ENCODE measurements around the gene LCN1.

LCN1 gene

GRCh38 chr9:135488013-135488330 lies 33.3 kb upstream of the LCN1 start:
- Histone ChIP-seq H2BK120ac (ENCODE audit: insufficient read depth, low read length, poor library complexity) (no peak overlapping the region), H3K79me2 (ENCODE audit: control insufficient read depth, insufficient read depth, low read length, poor library complexity) (no peaks in the 10 kb centered on the region), H2BK12ac (ENCODE audit: low read length) (no peak overlapping the region), H2AK5ac (ENCODE audit: low read length) (no peak overlapping the region), H3K14ac (ENCODE audit: low read length) (no peak overlapping the region), H3K4me2 (ENCODE audit: low read length) (no peak overlapping the region), H2BK5ac (ENCODE audit: low read depth, low read length, poor library complexity) (no peak overlapping the region), H3K23ac (ENCODE audit: low read length) (no peak overlapping the region), H3K9me3 (ENCODE audit: insufficient read depth, low read depth, low read length) (no peaks in the 10 kb centered on the region), H3K79me1 (ENCODE audit: low read length) (no peaks in the 10 kb centered on the region), H3K4me3 (ENCODE audit: low read depth, low read length) (no peak overlapping the region), H3K4me1 (ENCODE audit: control insufficient read depth in 1 of 2, insufficient read depth in 2 of 2, low read length in 2 of 2) (no peaks in the 10 kb centered on the region), H3K9ac (ENCODE audit: low read length) (no peak overlapping the region), H3K27me3 (ENCODE audit: insufficient read depth, low read length) (no peaks in the 10 kb centered on the region), H3K18ac (ENCODE audit: low read length) (no peak overlapping the region), H3K36me3 (ENCODE audit: control insufficient read depth in 1 of 2, insufficient read depth in 2 of 2, low read length in 2 of 2) (peaks cover 47 to 50% of the 10 kb centered on the region in 2 experiments), H3K4ac (ENCODE audit: low read depth, low read length) (no peak overlapping the region), H2AFZ (ENCODE audit: insufficient read depth, low read length, poor library complexity) (no peak overlapping the region), H4K12ac (ENCODE audit: low read depth, low read length) (no peak overlapping the region), H3K27ac (ENCODE audit: low read depth, low read length) (no peak overlapping the region), H4K8ac (ENCODE audit: low read depth, low read length) (no peak overlapping the region), H4K91ac (ENCODE audit: low read depth, low read length) (no peak overlapping the region)
- DNase-seq: no peak
- WGBS (ENCODE audit: extremely low coverage, insufficient coverage, insufficient read length): no CpG with 5 or more reads among the region's 18 CpGs

GRCh38 chr9:135488527-135488926 lies 32.7 kb upstream of the LCN1 start:
- H4K12ac ChIP-seq (ENCODE audit: low read depth, low read length): no peak overlapping the region
- H3K79me2 ChIP-seq (ENCODE audit: control insufficient read depth, insufficient read depth, low read length, poor library complexity): no peaks in the 10 kb centered on the region
- no peak for DNase-seq
- no peak overlapping the region for H2AK5ac ChIP-seq (ENCODE audit: low read length)
- no peak overlapping the region for H3K9ac ChIP-seq (ENCODE audit: low read length)
- H3K4me1 ChIP-seq (ENCODE audit: control insufficient read depth in 1 of 2, insufficient read depth in 2 of 2, low read length in 2 of 2): no peaks in the 10 kb centered on the region
- no peak overlapping the region for H3K14ac ChIP-seq (ENCODE audit: low read length)
- H3K4ac ChIP-seq (ENCODE audit: low read depth, low read length): no peak overlapping the region
- H2BK120ac ChIP-seq (ENCODE audit: insufficient read depth, low read length, poor library complexity): no peak overlapping the region
- no CpG with 5 or more reads among the region's 17 CpGs for WGBS (ENCODE audit: extremely low coverage, insufficient coverage, insufficient read length)
- H3K18ac ChIP-seq (ENCODE audit: low read length): no peak overlapping the region
- no peaks in the 10 kb centered on the region for H3K27me3 ChIP-seq (ENCODE audit: insufficient read depth, low read length)
- no peak overlapping the region for H2BK12ac ChIP-seq (ENCODE audit: low read length)
- no peak overlapping the region for H3K4me2 ChIP-seq (ENCODE audit: low read length)
- H2BK5ac ChIP-seq (ENCODE audit: low read depth, low read length, poor library complexity): no peak overlapping the region
- H2AFZ ChIP-seq (ENCODE audit: insufficient read depth, low read length, poor library complexity): no peak overlapping the region
- H3K9me3 ChIP-seq (ENCODE audit: insufficient read depth, low read depth, low read length): no peaks in the 10 kb centered on the region
- peaks cover 46 to 47% of the 10 kb centered on the region in 2 experiments for H3K36me3 ChIP-seq (ENCODE audit: control insufficient read depth in 1 of 2, insufficient read depth in 2 of 2, low read length in 2 of 2)
- no peak overlapping the region for H3K4me3 ChIP-seq (ENCODE audit: low read depth, low read length)
- no peak overlapping the region for H4K8ac ChIP-seq (ENCODE audit: low read depth, low read length)
- no peak overlapping the region for H4K91ac ChIP-seq (ENCODE audit: low read depth, low read length)
- no peaks in the 10 kb centered on the region for H3K79me1 ChIP-seq (ENCODE audit: low read length)
- no peak overlapping the region for H3K23ac ChIP-seq (ENCODE audit: low read length)
- H3K27ac ChIP-seq (ENCODE audit: low read depth, low read length): no peak overlapping the region

GRCh38 chr9:135489188-135489906 lies 31.9 kb upstream of the LCN1 start:
- no peak overlapping the region for H3K4ac ChIP-seq (ENCODE audit: low read depth, low read length)
- no peak overlapping the region for H2BK12ac ChIP-seq (ENCODE audit: low read length)
- no peak for DNase-seq
- no peak overlapping the region for H2AK5ac ChIP-seq (ENCODE audit: low read length)
- no peak overlapping the region for H4K8ac ChIP-seq (ENCODE audit: low read depth, low read length)
- H2AFZ ChIP-seq (ENCODE audit: insufficient read depth, low read length, poor library complexity): no peak overlapping the region
- H3K79me1 ChIP-seq (ENCODE audit: low read length): no peaks in the 10 kb centered on the region
- no peak overlapping the region for H3K14ac ChIP-seq (ENCODE audit: low read length)
- no peak overlapping the region for H3K27ac ChIP-seq (ENCODE audit: low read depth, low read length)
- no peak overlapping the region for H3K9ac ChIP-seq (ENCODE audit: low read length)
- no peak overlapping the region for H3K23ac ChIP-seq (ENCODE audit: low read length)
- no peak overlapping the region for H4K12ac ChIP-seq (ENCODE audit: low read depth, low read length)
- no peak overlapping the region for H3K18ac ChIP-seq (ENCODE audit: low read length)
- H3K9me3 ChIP-seq (ENCODE audit: insufficient read depth, low read depth, low read length): no peaks in the 10 kb centered on the region
- no peaks in the 10 kb centered on the region for H3K4me1 ChIP-seq (ENCODE audit: control insufficient read depth in 1 of 2, insufficient read depth in 2 of 2, low read length in 2 of 2)
- peaks cover 39 to 41% of the 10 kb centered on the region in 2 experiments for H3K36me3 ChIP-seq (ENCODE audit: control insufficient read depth in 1 of 2, insufficient read depth in 2 of 2, low read length in 2 of 2)
- no peak overlapping the region for H3K4me2 ChIP-seq (ENCODE audit: low read length)
- H2BK5ac ChIP-seq (ENCODE audit: low read depth, low read length, poor library complexity): no peak overlapping the region
- H3K27me3 ChIP-seq (ENCODE audit: insufficient read depth, low read length): no peaks in the 10 kb centered on the region
- no CpG with 5 or more reads among the region's 18 CpGs for WGBS (ENCODE audit: extremely low coverage, insufficient coverage, insufficient read length)
- H3K79me2 ChIP-seq (ENCODE audit: control insufficient read depth, insufficient read depth, low read length, poor library complexity): no peaks in the 10 kb centered on the region
- no peak overlapping the region for H4K91ac ChIP-seq (ENCODE audit: low read depth, low read length)
- H3K4me3 ChIP-seq (ENCODE audit: low read depth, low read length): no peak overlapping the region
- H2BK120ac ChIP-seq (ENCODE audit: insufficient read depth, low read length, poor library complexity): no peak overlapping the region

- Histone ChIP-seq H3K14ac (ENCODE audit: low read length) (no peak overlapping the region), H4K8ac (ENCODE audit: low read depth, low read length) (no peak overlapping the region), H3K4me2 (ENCODE audit: low read length) (no peak overlapping the region), H3K23ac (ENCODE audit: low read length) (no peak overlapping the region), H4K12ac (ENCODE audit: low read depth, low read length) (no peak overlapping the region), H3K79me1 (ENCODE audit: low read length) (no peaks in the 10 kb centered on the region), H2BK120ac (ENCODE audit: insufficient read depth, low read length, poor library complexity) (no peak overlapping the region), H3K4me1 (ENCODE audit: control insufficient read depth in 1 of 2, insufficient read depth in 2 of 2, low read length in 2 of 2) (no peaks in the 10 kb centered on the region), H3K4ac (ENCODE audit: low read depth, low read length) (no peak overlapping the region), H3K27me3 (ENCODE audit: insufficient read depth, low read length) (no peaks in the 10 kb centered on the region), H3K79me2 (ENCODE audit: control insufficient read depth, insufficient read depth, low read length, poor library complexity) (no peaks in the 10 kb centered on the region), H4K91ac (ENCODE audit: low read depth, low read length) (no peak overlapping the region), H3K9ac (ENCODE audit: low read length) (no peak overlapping the region), H3K27ac (ENCODE audit: low read depth, low read length) (no peak overlapping the region), H3K4me3 (ENCODE audit: low read depth, low read length) (no peak overlapping the region), H3K18ac (ENCODE audit: low read length) (no peak overlapping the region), H2BK5ac (ENCODE audit: low read depth, low read length, poor library complexity) (no peak overlapping the region), H3K36me3 (ENCODE audit: control insufficient read depth in 1 of 2, insufficient read depth in 2 of 2, low read length in 2 of 2) (peaks cover 29 to 31% of the 10 kb centered on the region in 2 experiments), H2AK5ac (ENCODE audit: low read length) (no peak overlapping the region), H2BK12ac (ENCODE audit: low read length) (no peak overlapping the region), H3K9me3 (ENCODE audit: insufficient read depth, low read depth, low read length) (no peaks in the 10 kb centered on the region), H2AFZ (ENCODE audit: insufficient read depth, low read length, poor library complexity) (no peak overlapping the region)
- DNase-seq: no peak
- WGBS (ENCODE audit: extremely low coverage, insufficient coverage, insufficient read length): no CpG with 5 or more reads among the region's 16 CpGs
Observed at GRCh38 chr9:135490166-135490870, 30.9 kb upstream of the LCN1 start.
